G401 (cell line): ENCODE results near the gene TMX2. TPM values are rescaled to one million over a fixed set of nuclear protein-coding genes. Genes with fewer than 3 reads are reported as not detected.

Experiments used
- DNase-seq: peaks from one replicate; pipeline ENCODE4 v3.0.0-alpha.2; 2015; ENCODE audit warnings: low spot score
- in situ Hi-C: cut with HindIII; loops from 2 replicates; pipeline ENCODE4 v1.10.0; 2016; ENCODE audit warnings: low sequenced_read_pairs, mixed read lengths
- total RNA-seq: library from RNA; depleted of rRNA; stranded (reverse); fragments of >200 nt; shearing (Covaris generic); gene quantifications from 2 replicates; pipeline ENCODE4 v1.2.3, GENCODE V29; 2014; rRNA removed

The TMX2 gene
- total RNA-seq, 1 experiment from 2014 or later: 145 TPM

- DNase-seq: no peak
These were observed 75.7 kb downstream of the TMX2 start for GRCh38 chr11:57787920-57788702.

GRCh38 chr11:57788703-57789088 is 76.3 kb downstream of the TMX2 start:
- DNase-seq: no peak
- in situ Hi-C loops: no loop called here

More at GRCh38 chr11:57787920-57788702, 75.7 kb downstream of the TMX2 start:
- in situ Hi-C loops: no loop called here

Other genes starting within 250 kb of the TMX2 start
- gene SLC43A1, start 196.9 kb upstream of the TMX2 start, total RNA-seq: 8.8 and 15.1 TPM in 2 replicates
- gene TIMM10, start 181.8 kb upstream of the TMX2 start, total RNA-seq: 36.2 and 53.0 TPM in 2 replicates
- gene SMTNL1, start 175.0 kb upstream of the TMX2 start, total RNA-seq: not detected in 2 replicates
- gene UBE2L6, start 144.9 kb upstream of the TMX2 start, total RNA-seq: 35.9 and 40.3 TPM in 2 replicates
- gene SERPING1, start 114.9 kb upstream of the TMX2 start, total RNA-seq: 22.3 and 22.8 TPM in 2 replicates
- 2.1 TPM in 1 of 2 replicates, not detected in the other for gene YPEL4, start 62.7 kb upstream of the TMX2 start, total RNA-seq
- 30.5 and 33.9 TPM in 2 replicates for gene CLP1, start 54.8 kb upstream of the TMX2 start, total RNA-seq
- 46.5 and 49.0 TPM in 2 replicates for gene ZDHHC5, start 44.5 kb upstream of the TMX2 start, total RNA-seq
- 28.9 and 40.7 TPM in 2 replicates for gene MED19, start 378 bp upstream of the TMX2 start, total RNA-seq
- gene SELENOH, start 28.9 kb downstream of the TMX2 start, total RNA-seq: 184 and 229 TPM in 2 replicates
- gene BTBD18, start 39.2 kb downstream of the TMX2 start, total RNA-seq: not detected in 2 replicates
- gene CTNND1, start 49.2 kb downstream of the TMX2 start, total RNA-seq: 33.5 and 47.7 TPM in 2 replicates